NB4 (cell line): ENCODE measurements around the gene ELAVL1.

Experiments used
- DNase-seq: peaks from one replicate; pipeline ENCODE4 v3.0.0; 2010; ENCODE audit warnings: low read depth
- H3K4me3 ChIP-seq: one replicate; pipeline ENCODE4 v1.5.1; 2011; ENCODE audit warnings: mild to moderate bottlenecking, low read depth, low read length, moderate library complexity
- CTCF ChIP-seq: IDR thresholded peaks from one replicate; pipeline ENCODE4 v1.5.1; 2012; ENCODE audit warnings: low read depth, low read length
- MAX ChIP-seq: IDR thresholded peaks from 2 replicates; pipeline ENCODE4 v1.6.1; 2011; ENCODE audit warnings: low read depth, low read length
- MYC ChIP-seq: IDR thresholded peaks from 2 replicates; pipeline ENCODE4 v1.6.1; 2011; ENCODE audit warnings: low read depth, low read length
- POLR2A ChIP-seq: IDR thresholded peaks from 2 replicates; pipeline ENCODE4 v1.6.1; 2011; ENCODE audit warnings: mild to moderate bottlenecking; ENCODE audit not compliant: insufficient read length; ENCODE audit errors: extremely low read depth

ELAVL1 gene

GRCh38 chr19:7912697-7913564 is 92.5 kb downstream of the ELAVL1 start:
- DNase-seq = no peak
- no peak overlapping the region for H3K4me3 ChIP-seq
- no peak for TF ChIP-seq CTCF

- no peak overlapping the region for H3K4me3 ChIP-seq
- DNase-seq = no peak
- TF ChIP-seq POLR2A = no peak
- no peak for TF ChIP-seq MYC
- no peak for TF ChIP-seq CTCF
- no peak for TF ChIP-seq MAX
These were observed 93.2 kb downstream of the ELAVL1 start for GRCh38 chr19:7912144-7912696.

DNA sequence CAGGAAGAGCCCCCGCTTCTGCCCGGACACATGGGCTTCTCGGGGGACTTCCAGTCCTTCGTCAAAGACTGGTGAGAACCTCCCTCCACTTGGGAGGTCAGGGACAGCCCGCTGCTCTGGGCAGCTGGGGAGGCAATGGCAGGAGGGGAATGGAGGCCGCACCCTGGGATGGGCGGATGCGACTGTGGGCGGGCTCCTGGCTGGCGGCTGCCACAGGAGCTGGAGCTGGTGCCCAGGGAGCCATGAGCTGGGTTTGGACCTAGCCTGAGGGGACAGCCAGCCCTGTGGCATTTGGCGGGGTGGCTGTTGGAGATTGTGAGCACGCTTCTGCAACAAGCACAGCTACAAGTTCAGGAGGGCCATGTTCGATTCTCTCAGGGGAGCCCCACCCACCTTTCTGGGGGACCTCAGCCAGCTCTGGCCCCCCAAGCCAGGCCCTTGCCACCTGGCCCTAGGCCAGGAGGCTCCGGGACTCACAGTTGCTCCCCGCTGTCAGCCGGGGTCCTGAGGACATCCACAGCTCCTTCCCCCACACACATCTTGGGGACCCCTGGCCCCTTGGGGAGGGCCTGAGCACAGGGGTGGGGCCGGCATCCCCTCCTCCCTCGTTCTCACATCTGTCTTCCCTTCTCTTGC is 93.8 kb downstream of the ELAVL1 start:
- DNase-seq = no peak
- H3K4me3 ChIP-seq = no peak overlapping the region
- TF ChIP-seq POLR2A = no peak
- no peak for TF ChIP-seq CTCF
- TF ChIP-seq MAX = no peak
- TF ChIP-seq MYC = no peak

DNA sequence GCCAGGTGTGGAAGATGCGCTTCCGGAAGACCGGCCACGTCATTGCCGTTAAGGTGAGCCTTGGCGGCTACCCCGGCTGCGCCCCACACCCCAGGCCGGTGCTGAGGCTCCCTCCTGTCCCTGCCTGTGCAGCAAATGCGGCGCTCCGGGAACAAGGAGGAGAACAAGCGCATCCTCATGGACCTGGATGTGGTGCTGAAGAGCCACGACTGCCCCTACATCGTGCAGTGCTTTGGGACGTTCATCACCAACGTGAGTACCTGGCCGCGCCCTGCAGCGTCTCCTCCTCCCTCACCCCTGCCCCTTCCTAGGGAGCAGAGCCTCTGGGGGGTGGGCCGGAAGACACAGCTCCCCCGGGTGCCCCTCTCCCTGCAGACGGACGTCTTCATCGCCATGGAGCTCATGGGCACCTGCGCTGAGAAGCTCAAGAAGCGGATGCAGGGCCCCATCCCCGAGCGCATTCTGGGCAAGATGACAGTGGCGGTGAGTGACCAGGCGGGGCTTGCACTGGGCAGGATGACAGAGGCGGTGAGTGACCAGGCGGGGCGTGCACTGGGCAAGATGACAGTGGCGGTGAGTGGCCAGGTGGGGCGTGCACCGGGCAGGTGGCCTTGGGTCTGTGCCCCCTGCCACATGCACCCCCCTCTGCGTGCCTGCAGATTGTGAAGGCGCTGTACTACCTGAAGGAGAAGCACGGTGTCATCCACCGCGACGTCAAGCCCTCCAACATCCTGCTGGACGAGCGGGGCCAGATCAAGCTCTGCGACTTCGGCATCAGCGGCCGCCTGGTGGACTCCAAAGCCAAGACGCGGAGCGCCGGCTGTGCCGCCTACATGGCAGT is 94.9 kb downstream of the ELAVL1 start:
- DNase-seq = no peak
- TF ChIP-seq MAX (no peak), POLR2A (no peak), CTCF (no peak)
- H3K4me3 ChIP-seq = no peak overlapping the region

GRCh38 chr19:7909471-7910067 is 95.9 kb downstream of the ELAVL1 start:
- no peak for DNase-seq
- H3K4me3 ChIP-seq = no peak overlapping the region
- TF ChIP-seq MAX (no peak), MYC (no peak), CTCF (no peak), POLR2A (no peak)
